Right lobe of liver (tissue), 6 donors: Measurements from ENCODE around the gene MACROD2. TPM values are rescaled to one million over a fixed set of nuclear protein-coding genes. Genes with fewer than 3 reads are reported as not detected.

Experiments used
- ATAC-seq, 4 donors: fragments of 200-7000 bp; cut with Tn5 transposase; one replicate each; pipeline ENCODE4 v1.9.1; 2020; ENCODE audit warnings: mild to moderate bottlenecking in 4 of 4, moderate library complexity in 4 of 4
- DNase-seq, 3 donors: peaks; one replicate each; pipeline ENCODE4 v3.0.0-alpha.2; 2020
- H3K27ac ChIP-seq, 3 donors: fragments of 200-600 bp; one replicate each; pipeline ENCODE4 v1.8.0; 2022
- H3K27me3 ChIP-seq, 2 donors: fragments of 200-600 bp; one replicate each; pipeline ENCODE4 v1.8.0; 2022
- H3K36me3 ChIP-seq, 4 donors: fragments of 200-600 bp; sonication (generic) in 1 of 4; one replicate each; pipeline versions ENCODE4 v1.5.1 to v1.8.0; 2017 to 2022; ENCODE audit warnings: control low read depth in 1 of 4
- H3K4me1 ChIP-seq, 4 donors: fragments of 200-600 bp; sonication (generic) in 1 of 4; one replicate each; pipeline versions ENCODE4 v1.5.1 to v1.8.0; 2017 to 2022; ENCODE audit warnings: control low read depth in 1 of 4
- H3K4me3 ChIP-seq, 3 donors: fragments of 200-600 bp; one replicate each; pipeline ENCODE4 v1.8.0; 2022
- H3K9me3 ChIP-seq, 4 donors: fragments of 200-600 bp; sonication (generic) in 1 of 4; one replicate each; pipeline versions ENCODE4 v1.5.1 to v1.8.0; 2017 to 2022; ENCODE audit warnings: control low read depth in 1 of 4
- CTCF ChIP-seq, 4 donors: fragments of 200-600 bp in 3 of 4; fragments of 450-650 bp in 1 of 4; IDR thresholded peaks; one replicate each; pipeline versions ENCODE4 v1.5.1 to v1.8.0; 2016 to 2022; ENCODE audit warnings: antibody characterized with exemption in 4 of 4, mild to moderate bottlenecking in 2 of 4
- POLR2A ChIP-seq: fragments of 450-650 bp; IDR thresholded peaks from one replicate; pipeline ENCODE4 v1.6.1; 2017; ENCODE audit warnings: antibody characterized with exemption, mild to moderate bottlenecking
- WGBS: methylation state at CpG from one replicate; pipeline ENCODE4 v1.1.6; 2018; ENCODE audit warnings: low coverage, low lambda C conversion rate; ENCODE audit not compliant: insufficient coverage; ENCODE audit errors: missing lambda C conversion rate; 5-methylcytosine and 5-hydroxymethylcytosine counted together
- intact Hi-C, 2 donors: fragments of 100-400 bp; cut with DNase I; formaldehyde crosslinking; loops; one replicate each; pipeline versions ENCODE4 v1.11.2 to v1.14.1; 2022
- total RNA-seq, 6 experiments: library from RNA; depleted of rRNA in 2 of 6; stranded (reverse); fragments of >200 nt in 2 of 6; fragmentation: NEBNext Ultra II Directional in 3 of 6; extraction: Animal tissue kit (Norgen Biotek cat#: 25700) in 3 of 6; gene quantifications; one replicate each; pipeline versions ENCODE4 v1.1.0 to v1.2.4, GENCODE V29; 2016 to 2023
- donor health status: DM: no; HTN: yes; CAD: no.
- donor health status: DM: no; HTN: no; CAD: no.
- donor health status: DM: no; HTN: no; CAD: no.
- donor health status: DM: no; HTN: yes; CAD: no.
- donor health status: DM: no; HTN: yes; CAD: no.

MACROD2 gene
- total RNA-seq, 6 experiments from 2014 or later: 1.2 to 5.5 (median 3.3) TPM

- no peak for DNase-seq
- intact Hi-C loops: no loop called here
- no peak overlapping the region for H3K27ac ChIP-seq
- TF ChIP-seq POLR2A (no peak), CTCF (IDR thresholded peaks at IDR 0.05) (no peak)
- no peaks in the 10 kb centered on the region for H3K9me3 ChIP-seq
- no peak overlapping the region for H3K4me3 ChIP-seq
- 89% methylated on average over 1 of the region's 1 CpG for WGBS
- no peaks in the 10 kb centered on the region for H3K27me3 ChIP-seq
- H3K36me3 ChIP-seq: no peaks in the 10 kb centered on the region
- peak in 2 of 4 donors; percentile 41 to 57 for ATAC-seq
- peaks cover 0 to 22% (median 0%) of the 10 kb centered on the region in 4 donors for H3K4me1 ChIP-seq
These were observed 617.1 kb downstream of the MACROD2 start for GRCh38 chr20:14612391-14612790.

- Histone ChIP-seq H3K27me3 (no peaks in the 10 kb centered on the region), H3K4me1 (peaks cover 0 to 7% (median 0%) of the 10 kb centered on the region in 4 donors), H3K9me3 (no peaks in the 10 kb centered on the region), H3K4me3 (no peak overlapping the region), H3K27ac (no peak overlapping the region), H3K36me3 (no peaks in the 10 kb centered on the region)
- intact Hi-C loops: no loop called here
- 79% methylated on average over 3 of the region's 3 CpGs for WGBS
- no peak for TF ChIP-seq CTCF (IDR thresholded peaks at IDR 0.05)
- TF ChIP-seq POLR2A: no peak
- no peak for DNase-seq
- no peak for ATAC-seq
These were observed 620.7 kb downstream of the MACROD2 start for GRCh38 chr20:14616003-14616402.

- intact Hi-C loops: no loop called here
- ATAC-seq: no peak
- DNase-seq: no peak
- Histone ChIP-seq H3K27ac (no peak overlapping the region), H3K4me3 (no peak overlapping the region), H3K27me3 (no peaks in the 10 kb centered on the region), H3K9me3 (no peaks in the 10 kb centered on the region), H3K4me1 (peaks cover 0 to 4% (median 0%) of the 10 kb centered on the region in 4 donors), H3K36me3 (no peaks in the 10 kb centered on the region)
- TF ChIP-seq POLR2A (no peak), CTCF (IDR thresholded peaks at IDR 0.05) (no peak)
- 87% methylated on average over 2 of the region's 2 CpGs for WGBS
These were observed 621.8 kb downstream of the MACROD2 start for GRCh38 chr20:14617123-14617522.

- no peak overlapping the region for H3K27ac ChIP-seq
- H3K4me1 ChIP-seq: no peaks in the 10 kb centered on the region
- no peaks in the 10 kb centered on the region for H3K27me3 ChIP-seq
- no peaks in the 10 kb centered on the region for H3K9me3 ChIP-seq
- no peak overlapping the region for H3K4me3 ChIP-seq
- ATAC-seq (no peak), DNase-seq (no peak)
- H3K36me3 ChIP-seq: no peaks in the 10 kb centered on the region
- WGBS: 38% methylated on average over 1 of the region's 1 CpG
- intact Hi-C loops: no loop called here
- TF ChIP-seq CTCF (IDR thresholded peaks at IDR 0.05) (no peak), POLR2A (no peak)
These were observed 624.1 kb downstream of the MACROD2 start for GRCh38 chr20:14619411-14619810.

- 48% methylated on average over 2 of the region's 2 CpGs for WGBS
These were observed 627.5 kb downstream of the MACROD2 start for GRCh38 chr20:14622796-14623195.

More at GRCh38 chr20:14622796-14623195, 627.5 kb downstream of the MACROD2 start:
- Histone ChIP-seq H3K27ac (no peak overlapping the region), H3K27me3 (no peaks in the 10 kb centered on the region), H3K9me3 (no peaks in the 10 kb centered on the region), H3K4me3 (no peak overlapping the region), H3K4me1 (no peaks in the 10 kb centered on the region), H3K36me3 (no peaks in the 10 kb centered on the region)
- DNase-seq (no peak), ATAC-seq (peak in 1 of 4 donors; percentile 76)
- intact Hi-C loops: no loop called here
- TF ChIP-seq CTCF (IDR thresholded peaks at IDR 0.05): no peak
- TF ChIP-seq POLR2A: no peak
